Thoracic aorta (tissue), 2 donors: ENCODE data around the gene SLFNL1. TPM values are rescaled to one million over a fixed set of nuclear protein-coding genes. Genes with fewer than 3 reads are reported as not detected.

Experiments
- ATAC-seq: fragments of 150-250 bp; one replicate; pipeline ENCODE4 v1.8.0; 2017; ENCODE audit warnings: low read depth; ENCODE audit not compliant: insufficient number of reproducible peaks, low FRiP score
- DNase-seq: peaks from one replicate; pipeline ENCODE4 v3.0.0-alpha.2; 2020; ENCODE audit warnings: low spot score
- H3K27ac ChIP-seq, 2 donors: fragments of 200-600 bp; sonication (generic); 1 replicate in 1 of 2; 2 replicates in 1 of 2; pipeline ENCODE4 v1.5.1; 2016; ENCODE audit warnings: mild to moderate bottlenecking in 2 of 2, moderate library complexity in 2 of 2
- H3K27me3 ChIP-seq: fragments of 200-600 bp; sonication (generic); replicated peaks from 2 replicates; pipeline ENCODE4 v1.6.0; 2016; ENCODE audit warnings: mild to moderate bottlenecking; ENCODE audit not compliant: insufficient read depth
- H3K36me3 ChIP-seq: fragments of 200-600 bp; sonication (generic); one replicate; pipeline ENCODE4 v1.5.1; 2016
- H3K4me1 ChIP-seq, 2 donors: fragments of 200-600 bp; sonication (generic); 1 replicate in 1 of 2; 2 replicates in 1 of 2; pipeline versions ENCODE4 v1.5.1 to v1.6.0; 2016; ENCODE audit warnings: low read depth in 2 of 2, mild to moderate bottlenecking in 1 of 2; ENCODE audit not compliant: control insufficient read depth in 1 of 2
- H3K4me3 ChIP-seq: fragments of 200-600 bp; sonication (generic); 2 replicates; pipeline ENCODE4 v1.5.1; 2016; ENCODE audit warnings: mild to moderate bottlenecking
- H3K9me3 ChIP-seq: fragments of 200-600 bp; sonication (generic); 2 replicates; pipeline ENCODE4 v1.5.1; 2016
- total RNA-seq, 2 donors: library from RNA; depleted of rRNA; stranded (reverse); fragments of >200 nt; gene quantifications; one replicate each; pipeline versions ENCODE4 v1.1.0 to v1.2.3, GENCODE V29; 2016
- TF ChIP-seq, protein P1 (sequence below): fragments of 200-600 bp; sonication (generic); IDR thresholded peaks from one replicate; pipeline ENCODE4 v1.5.1; 2019; ENCODE audit warnings: antibody characterized with exemption

The SLFNL1 gene
- total RNA-seq, 2 donors from 2014 or later, result 0.68 to 1.3 TPM

GRCh38 chr1:41037116-41037903, 15.8 kb upstream of the SLFNL1 start:
- H3K9me3 ChIP-seq, result no peaks in the 10 kb centered on the region
- H3K4me1 ChIP-seq, result no peaks in the 10 kb centered on the region
- TF ChIP-seq, protein P1, sequence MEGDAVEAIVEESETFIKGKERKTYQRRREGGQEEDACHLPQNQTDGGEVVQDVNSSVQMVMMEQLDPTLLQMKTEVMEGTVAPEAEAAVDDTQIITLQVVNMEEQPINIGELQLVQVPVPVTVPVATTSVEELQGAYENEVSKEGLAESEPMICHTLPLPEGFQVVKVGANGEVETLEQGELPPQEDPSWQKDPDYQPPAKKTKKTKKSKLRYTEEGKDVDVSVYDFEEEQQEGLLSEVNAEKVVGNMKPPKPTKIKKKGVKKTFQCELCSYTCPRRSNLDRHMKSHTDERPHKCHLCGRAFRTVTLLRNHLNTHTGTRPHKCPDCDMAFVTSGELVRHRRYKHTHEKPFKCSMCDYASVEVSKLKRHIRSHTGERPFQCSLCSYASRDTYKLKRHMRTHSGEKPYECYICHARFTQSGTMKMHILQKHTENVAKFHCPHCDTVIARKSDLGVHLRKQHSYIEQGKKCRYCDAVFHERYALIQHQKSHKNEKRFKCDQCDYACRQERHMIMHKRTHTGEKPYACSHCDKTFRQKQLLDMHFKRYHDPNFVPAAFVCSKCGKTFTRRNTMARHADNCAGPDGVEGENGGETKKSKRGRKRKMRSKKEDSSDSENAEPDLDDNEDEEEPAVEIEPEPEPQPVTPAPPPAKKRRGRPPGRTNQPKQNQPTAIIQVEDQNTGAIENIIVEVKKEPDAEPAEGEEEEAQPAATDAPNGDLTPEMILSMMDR, result no peak
- H3K4me3 ChIP-seq, result no peak overlapping the region
- no peak for DNase-seq
- ATAC-seq, result no peak
- H3K36me3 ChIP-seq, result peaks cover 28% of the 10 kb centered on the region
- H3K27ac ChIP-seq, result no peak overlapping the region
- H3K27me3 ChIP-seq, result no peaks in the 10 kb centered on the region

GRCh38 chr1:41033272-41033671, 11.7 kb upstream of the SLFNL1 start:
- no peak for ATAC-seq
- no peaks in the 10 kb centered on the region for H3K4me1 ChIP-seq
- TF ChIP-seq, protein P1, result no peak
- peaks cover 46% of the 10 kb centered on the region for H3K36me3 ChIP-seq
- no peaks in the 10 kb centered on the region for H3K27me3 ChIP-seq
- no peak for DNase-seq
- no peaks in the 10 kb centered on the region for H3K9me3 ChIP-seq
- H3K27ac ChIP-seq, result no peak overlapping the region
- H3K4me3 ChIP-seq, result no peak overlapping the region

DNA sequence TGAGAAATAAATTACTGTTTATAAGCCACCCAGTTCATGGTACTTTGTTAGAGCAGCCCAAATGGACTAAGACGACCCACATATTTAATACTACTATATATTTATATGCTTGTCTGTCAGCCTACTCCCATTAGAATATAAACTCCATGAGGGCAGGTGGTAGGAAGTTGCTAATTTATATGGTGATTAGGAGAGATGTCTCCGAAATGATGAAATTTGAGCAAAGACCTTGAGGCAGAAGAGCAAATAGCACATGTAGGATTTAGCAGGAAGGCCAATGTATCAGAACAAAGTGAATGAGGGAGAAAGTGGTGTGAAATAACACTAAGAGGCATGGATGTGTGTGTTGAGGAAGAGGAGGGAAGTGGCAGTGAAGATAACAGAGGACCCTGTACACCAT, 10.6 kb upstream of the SLFNL1 start:
- peaks cover 52% of the 10 kb centered on the region for H3K36me3 ChIP-seq
- no peak for ATAC-seq
- H3K27ac ChIP-seq, result no peak overlapping the region
- TF ChIP-seq, protein P1, result no peak
- DNase-seq, result no peak
- H3K4me3 ChIP-seq, result no peak overlapping the region
- H3K9me3 ChIP-seq, result no peaks in the 10 kb centered on the region
- H3K4me1 ChIP-seq, result no peaks in the 10 kb centered on the region
- no peaks in the 10 kb centered on the region for H3K27me3 ChIP-seq

- Histone ChIP-seq H3K27me3 (no peaks in the 10 kb centered on the region), H3K4me1 (no peaks in the 10 kb centered on the region), H3K9me3 (no peaks in the 10 kb centered on the region), H3K27ac (peak overlapping the region in 1 of 2 donors; percentile 12), H3K4me3 (no peak overlapping the region), H3K36me3 (peaks cover 48% of the 10 kb centered on the region)
- ATAC-seq (no peak), DNase-seq (no peak)
- TF ChIP-seq, protein P1, result no peak
Measured at GRCh38 chr1:41030872-41031616, 9.5 kb upstream of the SLFNL1 start.

- Histone ChIP-seq H3K4me3 (no peak overlapping the region), H3K36me3 (peaks cover 35% of the 10 kb centered on the region), H3K4me1 (no peaks in the 10 kb centered on the region), H3K27me3 (no peaks in the 10 kb centered on the region), H3K9me3 (no peaks in the 10 kb centered on the region), H3K27ac (no peak overlapping the region)
- ATAC-seq (no peak), DNase-seq (no peak)
- TF ChIP-seq, protein P1, result no peak
Measured at GRCh38 chr1:41028034-41028642, 6.6 kb upstream of the SLFNL1 start.
